ENCODE data around the gene PPFIA4.

The PPFIA4 gene

DNA sequence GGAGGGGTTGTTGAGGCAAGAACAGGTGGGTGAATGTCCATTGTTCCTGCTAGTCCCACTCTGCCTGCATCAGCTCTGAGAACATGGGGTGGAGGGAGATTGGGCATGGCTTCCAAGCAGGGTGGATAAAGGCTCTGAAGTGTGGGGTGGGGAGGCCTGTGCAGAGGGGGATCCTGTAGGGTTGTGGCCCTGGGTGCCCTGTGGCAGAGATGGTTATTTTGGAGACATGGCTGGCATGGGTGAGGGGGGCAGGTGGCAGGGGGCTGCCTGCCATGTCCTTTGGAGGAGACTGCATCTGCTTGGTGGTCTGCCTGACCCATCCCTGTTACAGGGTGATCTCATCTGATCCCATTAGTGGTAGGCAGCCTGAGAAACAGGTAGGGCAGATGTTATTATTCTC, 48.3 kb downstream of the PPFIA4 start:
- Histone ChIP-seq H3K27ac (ENCODE audit: low read depth, low read length) (no peak overlapping the region), H4K12ac (ENCODE audit: low read depth, low read length) (no peak overlapping the region), H3K4ac (ENCODE audit: low read depth, low read length) (no peak overlapping the region), H3K14ac (ENCODE audit: low read length) (no peak overlapping the region), H2AK5ac (ENCODE audit: low read length) (no peak overlapping the region), H3K27me3 (ENCODE audit: insufficient read depth, low read length) (peaks cover 21% of the 10 kb centered on the region), H3K79me1 (ENCODE audit: low read length) (no peaks in the 10 kb centered on the region), H3K4me3 (ENCODE audit: low read depth, low read length) (no peak overlapping the region), H4K91ac (ENCODE audit: low read depth, low read length) (no peak overlapping the region), H3K9me3 (ENCODE audit: insufficient read depth, low read depth, low read length) (peaks cover 6% of the 10 kb centered on the region), H2AFZ (ENCODE audit: insufficient read depth, low read length, poor library complexity) (no peak overlapping the region), H3K4me2 (ENCODE audit: low read length) (no peak overlapping the region), H2BK120ac (ENCODE audit: insufficient read depth, low read length, poor library complexity) (no peak overlapping the region), H4K8ac (ENCODE audit: low read depth, low read length) (no peak overlapping the region), H3K4me1 (ENCODE audit: control insufficient read depth in 1 of 2, insufficient read depth in 2 of 2, low read length in 2 of 2) (peaks cover 0 to 4% of the 10 kb centered on the region in 2 experiments), H3K9ac (ENCODE audit: low read length) (no peak overlapping the region), H2BK12ac (ENCODE audit: low read length) (no peak overlapping the region), H3K36me3 (ENCODE audit: control insufficient read depth in 1 of 2, insufficient read depth in 2 of 2, low read length in 2 of 2) (no peaks in the 10 kb centered on the region), H3K79me2 (ENCODE audit: control insufficient read depth, insufficient read depth, low read length, poor library complexity) (no peaks in the 10 kb centered on the region), H3K23ac (ENCODE audit: low read length) (no peak overlapping the region), H2BK5ac (ENCODE audit: low read depth, low read length, poor library complexity) (no peak overlapping the region), H3K18ac (ENCODE audit: low read length) (no peak overlapping the region)
- DNase-seq: no peak

DNA sequence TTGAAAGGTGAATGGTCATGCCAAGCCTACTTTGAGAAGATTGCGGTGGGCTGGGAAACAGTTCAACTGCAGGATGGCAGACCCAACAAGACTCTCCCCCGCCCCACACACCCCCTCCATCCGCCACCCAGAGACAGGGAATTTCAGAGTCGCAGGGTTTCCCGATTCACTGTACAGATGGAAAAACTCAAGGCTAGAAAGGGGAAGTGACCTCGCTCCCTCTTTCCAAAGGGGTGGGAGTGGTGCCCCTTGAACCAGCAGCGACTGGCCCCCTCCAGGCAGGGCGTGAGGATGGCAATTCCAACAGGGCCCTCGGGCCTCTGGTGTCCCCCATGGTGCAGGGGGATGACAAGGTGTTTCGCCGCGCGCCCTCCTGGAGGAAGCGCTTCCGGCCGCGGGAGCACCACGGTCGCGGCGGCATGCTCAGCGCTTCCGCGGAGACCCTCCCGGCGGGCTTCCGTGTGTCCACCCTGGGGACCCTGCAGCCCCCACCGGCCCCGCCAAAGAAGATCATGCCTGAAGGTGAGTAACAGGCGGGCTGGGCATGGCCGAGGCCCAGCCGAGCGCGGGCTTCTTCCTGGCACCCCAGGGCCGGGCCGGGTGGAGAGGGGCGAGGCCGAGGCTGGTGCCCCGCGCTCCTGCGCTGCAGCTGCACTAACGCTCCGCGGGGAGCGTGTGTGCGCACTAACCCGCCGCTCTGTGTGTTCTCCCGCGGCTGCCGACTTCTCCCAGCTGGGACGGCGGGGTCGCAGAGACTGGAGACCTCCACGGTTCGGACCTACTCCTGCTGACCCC, 49.1 kb downstream of the PPFIA4 start:
- no peak overlapping the region for H2BK5ac ChIP-seq (ENCODE audit: low read depth, low read length, poor library complexity)
- no peak overlapping the region for H4K91ac ChIP-seq (ENCODE audit: low read depth, low read length)
- no peak overlapping the region for H2AK5ac ChIP-seq (ENCODE audit: low read length)
- peaks cover 21% of the 10 kb centered on the region for H3K27me3 ChIP-seq (ENCODE audit: insufficient read depth, low read length)
- H3K18ac ChIP-seq (ENCODE audit: low read length): no peak overlapping the region
- peaks cover 0 to 4% of the 10 kb centered on the region in 2 experiments for H3K4me1 ChIP-seq (ENCODE audit: control insufficient read depth in 1 of 2, insufficient read depth in 2 of 2, low read length in 2 of 2)
- no peak overlapping the region for H4K8ac ChIP-seq (ENCODE audit: low read depth, low read length)
- H3K4ac ChIP-seq (ENCODE audit: low read depth, low read length): no peak overlapping the region
- peak overlapping the region; percentile 10 for H2AFZ ChIP-seq (ENCODE audit: insufficient read depth, low read length, poor library complexity)
- no peak overlapping the region for H2BK120ac ChIP-seq (ENCODE audit: insufficient read depth, low read length, poor library complexity)
- no peak overlapping the region for H3K27ac ChIP-seq (ENCODE audit: low read depth, low read length)
- H3K23ac ChIP-seq (ENCODE audit: low read length): no peak overlapping the region
- H2BK12ac ChIP-seq (ENCODE audit: low read length): no peak overlapping the region
- WGBS (ENCODE audit: extremely low coverage, insufficient coverage, insufficient read length): no CpG with 5 or more reads among the region's 56 CpGs
- peak overlapping the region; percentile 50 for H3K4me2 ChIP-seq (ENCODE audit: low read length)
- no peaks in the 10 kb centered on the region for H3K79me1 ChIP-seq (ENCODE audit: low read length)
- H4K12ac ChIP-seq (ENCODE audit: low read depth, low read length): no peak overlapping the region
- H3K9me3 ChIP-seq (ENCODE audit: insufficient read depth, low read depth, low read length): peaks cover 6% of the 10 kb centered on the region
- no peaks in the 10 kb centered on the region for H3K36me3 ChIP-seq (ENCODE audit: control insufficient read depth in 1 of 2, insufficient read depth in 2 of 2, low read length in 2 of 2)
- no peak overlapping the region for H3K14ac ChIP-seq (ENCODE audit: low read length)
- no peaks in the 10 kb centered on the region for H3K79me2 ChIP-seq (ENCODE audit: control insufficient read depth, insufficient read depth, low read length, poor library complexity)
- DNase-seq: no peak
- H3K4me3 ChIP-seq (ENCODE audit: low read depth, low read length): no peak overlapping the region
- no peak overlapping the region for H3K9ac ChIP-seq (ENCODE audit: low read length)

DNA sequence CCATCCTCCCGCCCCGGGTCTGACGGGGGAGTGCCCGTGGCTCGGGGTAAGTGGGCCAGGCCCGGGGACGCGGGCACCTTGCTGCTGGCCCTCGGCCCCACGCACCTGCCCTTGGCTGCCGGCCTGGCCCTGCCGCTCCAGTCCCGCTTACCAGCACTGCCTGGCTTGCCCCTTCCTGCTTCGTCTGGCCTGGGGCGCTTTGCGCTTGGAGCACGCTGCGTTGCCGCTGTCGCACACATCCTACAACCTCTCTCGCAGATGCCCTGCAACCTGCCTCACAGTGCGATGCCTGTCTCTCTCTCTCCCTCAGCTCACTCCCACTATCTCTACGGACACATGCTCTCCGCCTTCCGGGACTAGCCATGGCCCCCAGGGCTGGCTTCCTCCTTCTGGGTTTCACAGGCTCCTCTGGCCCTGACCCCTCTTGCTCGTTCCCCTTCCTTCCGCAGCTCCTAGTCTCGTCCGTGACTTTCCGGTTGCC, 49.8 kb downstream of the PPFIA4 start:
- H2BK120ac ChIP-seq (ENCODE audit: insufficient read depth, low read length, poor library complexity): no peak overlapping the region
- peaks cover 0 to 4% of the 10 kb centered on the region in 2 experiments for H3K4me1 ChIP-seq (ENCODE audit: control insufficient read depth in 1 of 2, insufficient read depth in 2 of 2, low read length in 2 of 2)
- no peak overlapping the region for H3K18ac ChIP-seq (ENCODE audit: low read length)
- no peak overlapping the region for H3K4ac ChIP-seq (ENCODE audit: low read depth, low read length)
- H3K27me3 ChIP-seq (ENCODE audit: insufficient read depth, low read length): peaks cover 21% of the 10 kb centered on the region
- no peak overlapping the region for H3K14ac ChIP-seq (ENCODE audit: low read length)
- no peak overlapping the region for H4K12ac ChIP-seq (ENCODE audit: low read depth, low read length)
- H3K9me3 ChIP-seq (ENCODE audit: insufficient read depth, low read depth, low read length): peaks cover 6% of the 10 kb centered on the region
- no peak overlapping the region for H2BK12ac ChIP-seq (ENCODE audit: low read length)
- H3K36me3 ChIP-seq (ENCODE audit: control insufficient read depth in 1 of 2, insufficient read depth in 2 of 2, low read length in 2 of 2): no peaks in the 10 kb centered on the region
- H3K23ac ChIP-seq (ENCODE audit: low read length): no peak overlapping the region
- H4K8ac ChIP-seq (ENCODE audit: low read depth, low read length): no peak overlapping the region
- H3K4me3 ChIP-seq (ENCODE audit: low read depth, low read length): peak overlapping the region; percentile 43
- no peak overlapping the region for H3K27ac ChIP-seq (ENCODE audit: low read depth, low read length)
- H3K9ac ChIP-seq (ENCODE audit: low read length): no peak overlapping the region
- no CpG with 5 or more reads among the region's 30 CpGs for WGBS (ENCODE audit: extremely low coverage, insufficient coverage, insufficient read length)
- H3K4me2 ChIP-seq (ENCODE audit: low read length): peak overlapping the region; percentile 50
- no peak overlapping the region for H2AFZ ChIP-seq (ENCODE audit: insufficient read depth, low read length, poor library complexity)
- H4K91ac ChIP-seq (ENCODE audit: low read depth, low read length): no peak overlapping the region
- H3K79me2 ChIP-seq (ENCODE audit: control insufficient read depth, insufficient read depth, low read length, poor library complexity): no peaks in the 10 kb centered on the region
- no peaks in the 10 kb centered on the region for H3K79me1 ChIP-seq (ENCODE audit: low read length)
- peak in 1 of 2 donors; percentile 15 for DNase-seq
- no peak overlapping the region for H2BK5ac ChIP-seq (ENCODE audit: low read depth, low read length, poor library complexity)
- H2AK5ac ChIP-seq (ENCODE audit: low read length): no peak overlapping the region

DNA sequence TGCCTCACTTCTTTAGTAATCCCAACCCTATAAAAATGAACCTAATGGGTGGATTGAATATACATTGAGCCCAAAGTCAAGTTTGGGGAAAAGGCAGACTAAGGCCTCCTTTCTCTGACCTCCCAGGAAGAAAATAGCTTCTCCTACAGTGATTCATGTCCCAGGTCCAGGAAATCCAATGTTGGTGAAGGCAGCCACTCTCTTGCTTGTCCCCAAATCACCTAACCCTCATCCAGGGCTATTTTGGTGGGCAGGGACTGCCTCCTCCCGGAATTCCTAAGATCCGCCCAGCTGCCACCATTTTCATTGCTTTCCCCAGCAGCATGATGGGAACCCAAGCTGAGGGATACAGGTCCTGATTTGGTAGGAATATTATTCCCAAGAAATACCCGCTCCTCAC, 51.1 kb downstream of the PPFIA4 start:
- no peak overlapping the region for H3K9ac ChIP-seq (ENCODE audit: low read length)

More for the DNA sequence above, 51.1 kb downstream of the PPFIA4 start:
- no peak overlapping the region for H2BK120ac ChIP-seq (ENCODE audit: insufficient read depth, low read length, poor library complexity)
- DNase-seq: no peak
- H3K36me3 ChIP-seq (ENCODE audit: control insufficient read depth in 1 of 2, insufficient read depth in 2 of 2, low read length in 2 of 2): no peaks in the 10 kb centered on the region
- H4K91ac ChIP-seq (ENCODE audit: low read depth, low read length): no peak overlapping the region
- H3K4me1 ChIP-seq (ENCODE audit: control insufficient read depth in 1 of 2, insufficient read depth in 2 of 2, low read length in 2 of 2): peaks cover 0 to 4% of the 10 kb centered on the region in 2 experiments
- no peak overlapping the region for H2AK5ac ChIP-seq (ENCODE audit: low read length)
- no peak overlapping the region for H2BK5ac ChIP-seq (ENCODE audit: low read depth, low read length, poor library complexity)
- H3K27ac ChIP-seq (ENCODE audit: low read depth, low read length): no peak overlapping the region
- H3K14ac ChIP-seq (ENCODE audit: low read length): no peak overlapping the region
- no peak overlapping the region for H3K4ac ChIP-seq (ENCODE audit: low read depth, low read length)
- peaks cover 21% of the 10 kb centered on the region for H3K27me3 ChIP-seq (ENCODE audit: insufficient read depth, low read length)
- no peak overlapping the region for H3K18ac ChIP-seq (ENCODE audit: low read length)
- peaks cover 6% of the 10 kb centered on the region for H3K9me3 ChIP-seq (ENCODE audit: insufficient read depth, low read depth, low read length)
- H4K12ac ChIP-seq (ENCODE audit: low read depth, low read length): no peak overlapping the region
- H3K4me3 ChIP-seq (ENCODE audit: low read depth, low read length): no peak overlapping the region
- H2AFZ ChIP-seq (ENCODE audit: insufficient read depth, low read length, poor library complexity): no peak overlapping the region
- no peak overlapping the region for H3K23ac ChIP-seq (ENCODE audit: low read length)
- H3K79me2 ChIP-seq (ENCODE audit: control insufficient read depth, insufficient read depth, low read length, poor library complexity): no peaks in the 10 kb centered on the region
- H3K79me1 ChIP-seq (ENCODE audit: low read length): no peaks in the 10 kb centered on the region
- no peak overlapping the region for H3K4me2 ChIP-seq (ENCODE audit: low read length)
- WGBS (ENCODE audit: extremely low coverage, insufficient coverage, insufficient read length): no CpG with 5 or more reads among the region's 3 CpGs
- no peak overlapping the region for H4K8ac ChIP-seq (ENCODE audit: low read depth, low read length)
- no peak overlapping the region for H2BK12ac ChIP-seq (ENCODE audit: low read length)

Data from trophoblast cell (in vitro differentiated cells and primary cell).